NCI-H446 (cell line): ENCODE measurements around the gene KRT77.
"Not testable (repeated sequence)": the region's sequence is repeated elsewhere in the genome, so short reads cannot be mapped to it uniquely, and the experiment has no call there.

Source experiments
- DNase-seq, 2 experiments: peaks; one replicate each; lab custom pipeline; 2025; lab: John Stamatoyannopoulos, UW

The KRT77 gene

GRCh38 chr12:52676163-52676562 is 27.2 kb downstream of the KRT77 start:
- no peak for DNase-seq

- DNase-seq = no peak
These were observed 28.0 kb downstream of the KRT77 start for GRCh38 chr12:52675301-52675701.

- DNase-seq = no peak
These were observed 28.9 kb downstream of the KRT77 start for GRCh38 chr12:52674433-52674775.

- DNase-seq = no peak
These were observed 29.5 kb downstream of the KRT77 start for GRCh38 chr12:52673713-52674432.

GRCh38 chr12:52673217-52673616 is 30.1 kb downstream of the KRT77 start:
- no peak for DNase-seq

- DNase-seq = no peak
These were observed 30.9 kb downstream of the KRT77 start for GRCh38 chr12:52672321-52672933.

GRCh38 chr12:52670961-52671360 is 32.4 kb downstream of the KRT77 start:
- DNase-seq = no peak

- no peak for DNase-seq
These were observed 32.8 kb downstream of the KRT77 start for GRCh38 chr12:52670506-52670905.

GRCh38 chr12:52669941-52670340 is 33.4 kb downstream of the KRT77 start:
- not testable (repeated sequence) for DNase-seq

GRCh38 chr12:52669426-52669825 is 33.9 kb downstream of the KRT77 start:
- no peak for DNase-seq

GRCh38 chr12:52667931-52668330 is 35.4 kb downstream of the KRT77 start:
- no peak for DNase-seq

- DNase-seq = no peak
These were observed 35.8 kb downstream of the KRT77 start for GRCh38 chr12:52667509-52667908.

- DNase-seq = no peak
These were observed 36.9 kb downstream of the KRT77 start for GRCh38 chr12:52666471-52666870.

- no peak for DNase-seq
These were observed 39.9 kb downstream of the KRT77 start for GRCh38 chr12:52663420-52663819.

- no peak for DNase-seq
These were observed 40.5 kb downstream of the KRT77 start for GRCh38 chr12:52662918-52663229.

GRCh38 chr12:52662093-52662917 is 41.0 kb downstream of the KRT77 start:
- no peak for DNase-seq

- DNase-seq = no peak
These were observed 41.7 kb downstream of the KRT77 start for GRCh38 chr12:52661668-52662067.

GRCh38 chr12:52660934-52661499 is 42.3 kb downstream of the KRT77 start:
- no peak for DNase-seq

- DNase-seq = no peak
These were observed 43.4 kb downstream of the KRT77 start for GRCh38 chr12:52659951-52660350.

- DNase-seq = no peak
These were observed 43.9 kb downstream of the KRT77 start for GRCh38 chr12:52659395-52659794.

- DNase-seq = no peak
These were observed 45.1 kb downstream of the KRT77 start for GRCh38 chr12:52658196-52658595.

- DNase-seq = no peak
These were observed 45.9 kb downstream of the KRT77 start for GRCh38 chr12:52657250-52657902.
